ENCODE measurements around the gene CUX1. TPM values are rescaled to one million over a fixed set of nuclear protein-coding genes. Genes with fewer than 3 reads are reported as not detected.

Gene CUX1
- total and polyA plus RNA-seq, 2 of the 13 experiments (the other 11 are each of a cell fraction or from before 2014, with no cell fraction given) = 13.7 to 14.9 TPM

- no peak for TF ChIP-seq ZNF343 (CRISPR knock-in tag; IDR thresholded peaks at IDR 0.05)
- TF ChIP-seq ZNF317 (CRISPR knock-in tag; IDR thresholded peaks at IDR 0.05) = no peak
- TF ChIP-seq MAFG (CRISPR knock-in tag; IDR thresholded peaks at IDR 0.05) = no peak
- no peak for TF ChIP-seq ZSCAN25 (CRISPR knock-in tag; IDR thresholded peaks at IDR 0.05)
- no peak for TF ChIP-seq IRX3 (CRISPR knock-in tag; IDR thresholded peaks at IDR 0.05; ENCODE audit: borderline replicate concordance, low read depth)
- peak; percentile 87 for TF ChIP-seq MED1 (CRISPR knock-in tag; IDR thresholded peaks at IDR 0.05)
- TF ChIP-seq ZKSCAN8 (CRISPR knock-in tag; IDR thresholded peaks at IDR 0.05; ENCODE audit: borderline replicate concordance) = no peak; the same call in 1 of the 2 replicates
- TF ChIP-seq FOXK1 (CRISPR knock-in tag; IDR thresholded peaks at IDR 0.05; ENCODE audit: borderline replicate concordance, low read depth) = peak; percentile 86; the same call in 1 of the 2 replicates
- TF ChIP-seq PHB2 (IDR thresholded peaks at IDR 0.05; ENCODE audit: partially characterized antibody) = no peak
- TF ChIP-seq POGZ (CRISPR knock-in tag; IDR thresholded peaks at IDR 0.05) = peak; percentile 68; the same call in 1 of the 2 replicates
- TF ChIP-seq ZNF670 (CRISPR knock-in tag; IDR thresholded peaks at IDR 0.05; ENCODE audit: borderline replicate concordance) = peak; percentile 78; the same call in 1 of the 2 replicates
- TF ChIP-seq ZNF496 (CRISPR knock-in tag; IDR thresholded peaks at IDR 0.05; ENCODE audit: insufficient replicate concordance) = no peak
- no peak; the same call in none of the 2 replicates for TF ChIP-seq ZNF687 (CRISPR knock-in tag; IDR thresholded peaks at IDR 0.05)
- peak; percentile 62; the same call in 1 of the 2 replicates for TF ChIP-seq UBTF (CRISPR knock-in tag; IDR thresholded peaks at IDR 0.05)
- no peak; the same call in 1 of the 2 replicates for TF ChIP-seq ELF4 (CRISPR knock-in tag; IDR thresholded peaks at IDR 0.05; ENCODE audit: borderline replicate concordance)
- no peak for TF ChIP-seq BRF2 (CRISPR knock-in tag; IDR thresholded peaks at IDR 0.05)
- no peak for TF ChIP-seq STAT6 (CRISPR knock-in tag; IDR thresholded peaks at IDR 0.05; ENCODE audit: borderline replicate concordance)
- no peak for TF ChIP-seq TFAP4 (IDR thresholded peaks at IDR 0.05; ENCODE audit: borderline replicate concordance, low read depth)
Measured at GRCh38 chr7:102024769-102025391, 207.5 kb downstream of the CUX1 start (continued).
